ENCODE results near the gene PPP1R14C. TPM values are rescaled to one million over a fixed set of nuclear protein-coding genes. Genes with fewer than 3 reads are reported as not detected.

PPP1R14C gene
- total and polyA plus RNA-seq, 2 of the 13 experiments (the other 11 are each of a cell fraction or from before 2014, with no cell fraction given), result not detected

- no peak for TF ChIP-seq LRRFIP1 (CRISPR knock-in tag; conservative IDR thresholded peaks at IDR 0.05)
Observed at GRCh38 chr6:150213301-150213700, 70.5 kb downstream of the PPP1R14C start (continued).

GRCh38 chr6:150214310-150214709 is 71.5 kb downstream of the PPP1R14C start:
- intact Hi-C loops (cut with micrococcal nuclease; ENCODE audit: unreplicated experiment), result no loop called here
- no peaks in the 10 kb centered on the region for H3K9me3 ChIP-seq (ENCODE audit: low read length)
- H3K4me3 ChIP-seq (replicated peaks in 1 of 3; ENCODE audit: insufficient read depth in 1 of 3, low read depth in 2 of 3, low read length in 3 of 3), result no peak overlapping the region
- ATAC-seq, result no peak
- in situ Hi-C loops (cut with HindIII; ENCODE audit: extremely low pct_ligation_motif_present, low pct_unique_long_range_greater_than_20kb), result no loop called here
- no peak overlapping the region for H2AFZ ChIP-seq (ENCODE audit: low read length)
- no peak overlapping the region for H3K9ac ChIP-seq (ENCODE audit: insufficient read depth, low read depth, low read length)
- H3K27me3 ChIP-seq (ENCODE audit: control insufficient read depth in 1 of 2, insufficient read depth in 2 of 2, low read length in 2 of 2), result peaks cover 1 to 10% of the 10 kb centered on the region in 2 experiments; a peak in 3 of 5 replicates
- no peak overlapping the region for H3K27ac ChIP-seq (ENCODE audit: extremely low read length, insufficient read depth, low read length)
- FAIRE-seq, result no peak
- BruUV-seq (replicated peaks), result no TSS peak
- POLR2A ChIA-PET, result no interaction called here
- H3K4me2 ChIP-seq (ENCODE audit: low read depth, low read length), result no peak overlapping the region
- no peaks in the 10 kb centered on the region for H3K36me3 ChIP-seq (replicated peaks in 1 of 2; ENCODE audit: control insufficient read depth in 1 of 2, insufficient read depth in 2 of 2, low read length in 2 of 2)
- CTCF ChIA-PET (ENCODE audit: low intra/inter-chr PET ratio, low total read pairs), result no interaction called here
- no peak for DNase-seq (ENCODE audit: low spot score)
- no peaks in the 10 kb centered on the region for H4K20me1 ChIP-seq (ENCODE audit: insufficient read depth, low read length)
- H3K4me1 ChIP-seq (ENCODE audit: insufficient read depth, low read length), result no peaks in the 10 kb centered on the region
- no peaks in the 10 kb centered on the region for H3K79me2 ChIP-seq (ENCODE audit: insufficient read depth, low read length)
- TF ChIP-seq ZNF121 (CRISPR knock-in tag; IDR thresholded peaks at IDR 0.05) (no peak), HNRNPK (IDR thresholded peaks at IDR 0.05; ENCODE audit: low read depth, low read length, poor library complexity, severe bottlenecking) (peak; percentile 23)

Measured in HepG2 (cell line).